Lung microvascular endothelial cell (primary cell): ENCODE measurements around the gene PPP1R9A. TPM values are rescaled to one million over a fixed set of nuclear protein-coding genes. Genes with fewer than 3 reads are reported as not detected.

Experiments
- DNase-seq, 2 donors: peaks; one replicate each; pipeline versions ENCODE4 v3.0.0 to v3.0.0-alpha.2; 2010; ENCODE audit warnings: low read depth in 2 of 2
- total RNA-seq: library from RNA; depleted of rRNA; stranded (reverse); fragments of >200 nt; gene quantifications from 2 replicates; pipeline ENCODE4 v1.2.1, GENCODE V29; 2014

The PPP1R9A gene
- total RNA-seq, 1 donor from 2014 or later = 9.9 TPM

- peak; percentile 54 to 89 for DNase-seq
Observed at GRCh38 chr7:95199779-95200558, 292.6 kb downstream of the PPP1R9A start.

DNA sequence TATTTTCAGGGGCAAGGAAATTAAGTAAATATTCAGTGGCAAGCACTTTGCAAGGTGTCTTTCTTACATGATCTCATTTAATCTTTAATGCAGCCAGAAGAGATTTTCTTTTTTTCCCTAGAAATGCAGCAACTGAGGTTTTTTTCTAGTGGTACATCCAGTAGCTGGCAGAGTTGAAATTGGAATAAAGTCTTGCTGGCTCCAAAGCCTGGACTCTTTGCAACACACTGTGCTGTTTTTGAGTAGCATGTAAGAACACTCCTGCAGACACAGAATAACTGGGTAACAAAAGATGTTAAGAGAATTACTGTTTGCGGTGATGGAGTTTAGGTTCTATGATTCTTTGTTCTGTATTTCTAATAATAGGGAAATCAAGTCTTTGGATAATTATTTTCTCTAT is 293.3 kb downstream of the PPP1R9A start:
- no peak for DNase-seq

DNA sequence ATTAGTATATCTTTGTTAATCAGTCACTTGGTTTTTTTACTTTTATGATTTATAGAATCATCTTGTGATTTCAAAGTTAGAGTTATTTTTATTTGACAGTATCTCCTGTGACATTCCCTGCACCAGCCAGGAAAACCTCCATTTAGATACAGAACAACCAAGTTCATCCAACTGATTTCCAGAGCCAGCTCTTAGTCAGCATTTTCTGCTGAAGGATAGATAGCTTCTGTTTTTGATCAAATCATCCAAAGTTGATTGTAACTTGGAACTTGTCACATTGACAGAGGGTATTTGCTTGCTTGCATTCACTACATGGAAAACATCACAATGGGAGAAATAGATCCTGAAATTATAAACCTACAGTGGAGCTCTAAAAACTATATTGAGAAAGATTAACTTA is 294.3 kb downstream of the PPP1R9A start:
- DNase-seq = no peak

- DNase-seq = no peak
Observed at GRCh38 chr7:95204618-95205017, 297.2 kb downstream of the PPP1R9A start.

GRCh38 chr7:95205665-95206225 is 298.4 kb downstream of the PPP1R9A start:
- no peak for DNase-seq

- no peak for DNase-seq
Observed at GRCh38 chr7:95209276-95209675, 301.9 kb downstream of the PPP1R9A start.

DNA sequence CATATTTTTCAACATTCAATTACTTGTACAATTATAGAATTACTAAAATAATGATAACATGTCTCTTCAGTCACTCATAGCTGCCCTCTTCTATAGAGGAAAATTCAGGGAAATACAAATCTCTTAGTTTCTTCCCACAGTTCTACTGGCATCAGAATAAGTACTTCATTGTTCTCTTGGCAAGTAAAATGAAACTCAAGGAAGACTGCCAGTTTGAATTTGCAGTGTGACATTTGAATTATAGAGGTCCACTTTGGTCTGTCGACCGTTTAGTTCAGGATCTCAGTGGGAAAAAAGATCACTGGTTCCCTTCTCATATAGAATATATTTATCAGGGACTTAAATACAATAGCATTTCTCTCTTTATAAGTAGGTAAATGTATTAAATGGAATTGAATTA is 302.4 kb downstream of the PPP1R9A start:
- no peak for DNase-seq

GRCh38 chr7:95213148-95213547 is 305.8 kb downstream of the PPP1R9A start:
- DNase-seq = no peak

DNA sequence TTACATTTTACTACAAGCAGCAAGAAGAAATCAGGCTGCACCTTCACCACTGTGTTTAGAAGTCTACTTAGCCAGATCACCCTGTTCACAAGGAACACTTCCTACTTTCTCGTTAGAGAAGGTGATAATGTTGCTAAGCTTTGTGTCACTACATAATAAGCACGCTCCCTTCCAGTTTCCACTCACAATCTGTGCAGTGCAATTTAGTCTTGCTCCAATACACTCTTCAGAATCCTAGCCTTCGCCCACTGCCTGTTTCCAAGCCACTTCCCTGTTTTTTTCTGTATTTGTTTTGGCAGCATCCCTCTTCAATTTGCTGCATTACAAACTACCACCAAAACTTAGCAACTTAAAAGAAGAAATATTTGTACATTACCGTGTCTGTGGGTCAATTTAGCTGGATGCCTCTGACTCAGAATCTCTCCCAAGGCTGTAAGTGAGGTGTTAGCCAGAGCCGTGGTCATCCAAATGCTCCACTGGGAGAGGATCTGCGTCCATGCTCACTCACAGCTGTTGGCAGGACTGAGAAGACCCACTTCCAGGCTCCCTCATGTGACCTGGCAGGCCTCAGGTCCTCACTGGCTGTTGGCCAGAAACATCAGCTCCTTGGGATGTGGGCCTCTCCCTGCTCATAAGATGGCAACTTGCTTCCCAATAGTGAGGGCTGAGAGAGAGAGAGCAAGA is 306.6 kb downstream of the PPP1R9A start:
- DNase-seq = no peak

- DNase-seq = no peak
Observed at GRCh38 chr7:95219721-95220120, 312.3 kb downstream of the PPP1R9A start.

DNA sequence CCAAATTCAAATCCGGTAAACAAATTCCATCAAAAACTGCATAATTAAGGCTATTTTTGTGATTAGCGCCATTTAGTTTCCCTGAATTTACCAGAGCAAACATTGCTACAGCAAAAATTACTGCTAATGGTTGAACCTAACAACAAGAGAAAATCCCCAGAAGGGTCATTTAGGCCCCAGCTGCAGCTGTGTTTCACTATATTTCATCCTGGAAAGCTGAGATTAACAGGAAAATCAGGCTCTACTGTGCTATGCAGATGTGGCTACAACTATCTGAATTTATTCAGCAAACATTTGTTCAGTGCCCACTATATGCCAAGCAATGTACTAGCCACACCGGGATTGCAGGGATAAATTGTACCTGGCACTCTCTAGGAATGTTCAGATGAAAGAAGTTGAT is 312.9 kb downstream of the PPP1R9A start:
- no peak for DNase-seq

GRCh38 chr7:95225301-95225700 is 317.9 kb downstream of the PPP1R9A start:
- no peak for DNase-seq

DNA sequence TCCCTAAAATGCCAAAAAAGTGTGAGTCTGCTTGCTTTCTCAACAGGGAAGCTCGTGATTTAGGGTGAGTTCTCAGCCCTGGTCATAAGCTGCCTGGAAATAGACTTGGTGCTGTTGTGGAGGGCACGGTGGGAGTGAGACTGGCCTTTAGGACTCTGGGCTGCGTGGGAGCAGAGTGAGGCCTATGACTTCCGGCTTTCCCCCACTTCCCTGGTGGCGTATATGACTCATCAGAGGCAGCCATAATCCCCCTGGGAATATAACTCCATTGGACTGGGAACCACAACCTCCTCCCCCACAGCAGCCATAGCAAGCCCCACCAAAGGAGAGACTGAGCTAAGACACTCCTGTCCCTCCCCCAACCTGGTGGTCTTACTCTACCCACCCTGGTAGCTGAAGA is 321.9 kb downstream of the PPP1R9A start:
- DNase-seq = no peak

- no peak for DNase-seq
Observed at GRCh38 chr7:95238252-95238943, 331.0 kb downstream of the PPP1R9A start.

DNA sequence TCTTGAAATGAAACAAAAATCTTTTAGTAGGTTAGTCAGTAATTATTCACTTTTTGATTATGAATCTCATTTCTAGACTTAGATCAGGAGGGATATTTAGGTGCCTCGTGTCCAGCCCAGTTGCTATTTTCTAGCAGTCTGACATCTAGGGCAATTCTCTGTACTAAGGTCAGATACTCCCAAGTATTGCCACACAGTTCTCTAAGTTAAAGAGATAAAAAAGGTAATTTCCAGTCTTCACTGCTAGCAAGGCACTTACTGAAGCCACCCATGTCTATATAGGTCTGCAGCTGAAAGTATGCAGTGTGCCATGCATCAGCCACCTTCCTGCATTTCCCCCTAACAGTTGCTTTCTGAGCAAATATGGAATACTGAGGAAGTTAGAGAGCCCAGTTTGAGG is 333.5 kb downstream of the PPP1R9A start:
- DNase-seq = no peak

DNA sequence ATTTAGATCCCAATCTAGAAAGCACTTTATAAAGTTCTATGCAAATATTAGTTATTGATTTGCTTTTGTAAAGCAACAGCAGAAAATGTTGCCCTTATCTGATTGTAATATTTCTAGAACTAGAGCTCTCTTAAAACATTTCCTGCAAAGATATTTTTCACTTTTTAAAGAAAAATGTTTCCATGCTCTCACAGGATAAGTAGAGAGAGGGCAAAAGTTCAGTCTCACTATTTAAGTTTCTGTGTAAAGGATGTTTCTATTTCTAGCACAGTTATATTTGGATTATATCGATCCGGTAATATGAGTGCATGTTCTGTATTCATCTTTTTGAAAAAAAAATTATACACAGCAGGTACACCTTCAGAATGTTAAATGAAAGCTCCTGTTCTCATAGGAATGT is 334.9 kb downstream of the PPP1R9A start:
- no peak for DNase-seq

- no peak for DNase-seq
Observed at GRCh38 chr7:95244616-95245015, 337.2 kb downstream of the PPP1R9A start.

- DNase-seq = no peak
Observed at GRCh38 chr7:95245828-95246500, 338.6 kb downstream of the PPP1R9A start.

GRCh38 chr7:95246831-95247370 is 339.5 kb downstream of the PPP1R9A start:
- DNase-seq = peak; percentile 72 to 86

DNA sequence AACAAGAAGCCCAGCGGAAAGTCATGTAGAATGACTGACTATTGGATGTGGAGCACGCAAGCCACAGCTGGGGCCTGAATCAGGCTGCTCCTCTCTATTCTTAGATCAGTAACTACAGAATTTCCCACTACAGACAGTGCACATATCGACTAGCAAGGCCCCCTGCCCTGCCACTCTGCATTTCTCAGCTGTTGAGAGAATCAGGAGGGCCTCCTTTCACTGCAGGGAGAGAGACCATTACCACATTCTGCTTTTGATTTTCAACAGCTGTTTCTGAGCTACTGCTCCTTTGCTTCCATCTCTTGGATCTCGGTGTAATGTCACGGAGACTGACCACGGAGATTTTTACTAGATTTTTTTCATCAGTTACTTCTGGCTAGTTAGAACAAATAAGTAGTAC is 343.2 kb downstream of the PPP1R9A start:
- no peak for DNase-seq

DNA sequence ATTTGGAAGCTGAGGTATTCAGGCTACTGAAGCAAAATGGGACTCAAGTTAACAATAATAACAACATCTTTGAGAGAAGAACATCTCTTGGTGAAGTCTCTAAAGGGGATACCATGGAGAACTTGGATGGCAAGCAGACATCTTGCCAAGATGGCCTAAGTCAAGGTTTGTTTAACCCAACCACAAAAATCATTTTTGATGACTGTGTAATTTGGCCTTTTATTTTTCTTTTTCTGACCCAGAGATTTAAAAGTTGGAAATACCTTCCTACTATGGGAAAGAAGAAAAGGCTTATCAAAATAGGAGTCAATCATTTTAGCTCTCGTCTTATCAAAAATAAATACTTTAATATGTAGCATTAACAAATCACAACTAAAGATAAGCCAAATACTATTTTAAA is 344.6 kb downstream of the PPP1R9A start:
- no peak for DNase-seq
